ENCODE results near the gene THSD7B. TPM values are rescaled to one million over a fixed set of nuclear protein-coding genes. Genes with fewer than 3 reads are reported as not detected.

THSD7B gene, protein sequence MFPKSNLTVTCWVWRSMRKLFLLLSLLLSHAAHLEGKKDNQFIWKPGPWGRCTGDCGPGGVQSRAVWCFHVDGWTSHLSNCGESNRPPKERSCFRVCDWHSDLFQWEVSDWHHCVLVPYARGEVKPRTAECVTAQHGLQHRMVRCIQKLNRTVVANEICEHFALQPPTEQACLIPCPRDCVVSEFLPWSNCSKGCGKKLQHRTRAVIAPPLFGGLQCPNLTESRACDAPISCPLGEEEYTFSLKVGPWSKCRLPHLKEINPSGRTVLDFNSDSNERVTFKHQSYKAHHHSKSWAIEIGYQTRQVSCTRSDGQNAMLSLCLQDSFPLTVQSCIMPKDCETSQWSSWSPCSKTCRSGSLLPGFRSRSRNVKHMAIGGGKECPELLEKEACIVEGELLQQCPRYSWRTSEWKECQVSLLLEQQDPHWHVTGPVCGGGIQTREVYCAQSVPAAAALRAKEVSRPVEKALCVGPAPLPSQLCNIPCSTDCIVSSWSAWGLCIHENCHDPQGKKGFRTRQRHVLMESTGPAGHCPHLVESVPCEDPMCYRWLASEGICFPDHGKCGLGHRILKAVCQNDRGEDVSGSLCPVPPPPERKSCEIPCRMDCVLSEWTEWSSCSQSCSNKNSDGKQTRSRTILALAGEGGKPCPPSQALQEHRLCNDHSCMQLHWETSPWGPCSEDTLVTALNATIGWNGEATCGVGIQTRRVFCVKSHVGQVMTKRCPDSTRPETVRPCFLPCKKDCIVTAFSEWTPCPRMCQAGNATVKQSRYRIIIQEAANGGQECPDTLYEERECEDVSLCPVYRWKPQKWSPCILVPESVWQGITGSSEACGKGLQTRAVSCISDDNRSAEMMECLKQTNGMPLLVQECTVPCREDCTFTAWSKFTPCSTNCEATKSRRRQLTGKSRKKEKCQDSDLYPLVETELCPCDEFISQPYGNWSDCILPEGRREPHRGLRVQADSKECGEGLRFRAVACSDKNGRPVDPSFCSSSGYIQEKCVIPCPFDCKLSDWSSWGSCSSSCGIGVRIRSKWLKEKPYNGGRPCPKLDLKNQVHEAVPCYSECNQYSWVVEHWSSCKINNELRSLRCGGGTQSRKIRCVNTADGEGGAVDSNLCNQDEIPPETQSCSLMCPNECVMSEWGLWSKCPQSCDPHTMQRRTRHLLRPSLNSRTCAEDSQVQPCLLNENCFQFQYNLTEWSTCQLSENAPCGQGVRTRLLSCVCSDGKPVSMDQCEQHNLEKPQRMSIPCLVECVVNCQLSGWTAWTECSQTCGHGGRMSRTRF (N-terminal part only)
- total RNA-seq (2011; cell fraction: chromatin; rRNA removed; ENCODE audit: low replicate concordance), result not detected in 2 replicates
- total RNA-seq (2011; cell fraction: nucleolus; rRNA removed), result not detected in 2 replicates
- total RNA-seq (2011; cell fraction: nucleoplasm; rRNA removed), result not detected in 2 replicates
- not detected in 2 replicates for total RNA-seq (2014; rRNA removed)
- not detected in 2 replicates for total RNA-seq (2014; rRNA removed; fragmentation: Illumina TruSeq; extraction: Trizol)
- not detected in 2 replicates for total RNA-seq (2015; rRNA removed; fragmentation: Illumina TruSeq; extraction: Trizol)
- not detected in 2 replicates for total RNA-seq (2021)
- polyA plus RNA-seq (2011; rRNA removed), result not detected in 2 replicates
- polyA plus RNA-seq (2011; cell fraction: cytosol; rRNA removed), result not detected in 2 replicates
- not detected in 2 replicates for polyA plus RNA-seq (2011; cell fraction: nucleus; rRNA removed)
- not detected in 2 replicates for polyA plus RNA-seq (2012)
- polyA plus RNA-seq (2014; fragmentation: Illumina TruSeq; extraction: Trizol), result not detected in 2 replicates
- polyA plus RNA-seq (2014; fragmentation: Nextera tagmentation; extraction: Ambion mirVana), result not detected
- polyA plus RNA-seq (2014; rRNA removed), result not detected in 2 replicates
- polyA minus RNA-seq (2011; rRNA and poly(A)+ RNA removed), result not detected in 2 replicates
- not detected in 2 replicates for polyA minus RNA-seq (2011; cell fraction: cytosol; rRNA and poly(A)+ RNA removed)
- not detected in 2 replicates for polyA minus RNA-seq (2011; cell fraction: nucleus; rRNA and poly(A)+ RNA removed)
- percentile 1 among the genes with signal in this experiment for Bru-seq, nascent RNA
- percentile 0 among the genes with signal in this experiment for BruChase-seq, experiment 1, labeled RNA remaining after a 2-hour chase
- not detected for BruChase-seq, experiment 2, labeled RNA remaining after a 6-hour chase
- long read RNA-seq, experiment 1, result 0 reads
- long read RNA-seq, experiment 2, result 0 reads
- long read RNA-seq, experiment 3, result 0 reads

DNA sequence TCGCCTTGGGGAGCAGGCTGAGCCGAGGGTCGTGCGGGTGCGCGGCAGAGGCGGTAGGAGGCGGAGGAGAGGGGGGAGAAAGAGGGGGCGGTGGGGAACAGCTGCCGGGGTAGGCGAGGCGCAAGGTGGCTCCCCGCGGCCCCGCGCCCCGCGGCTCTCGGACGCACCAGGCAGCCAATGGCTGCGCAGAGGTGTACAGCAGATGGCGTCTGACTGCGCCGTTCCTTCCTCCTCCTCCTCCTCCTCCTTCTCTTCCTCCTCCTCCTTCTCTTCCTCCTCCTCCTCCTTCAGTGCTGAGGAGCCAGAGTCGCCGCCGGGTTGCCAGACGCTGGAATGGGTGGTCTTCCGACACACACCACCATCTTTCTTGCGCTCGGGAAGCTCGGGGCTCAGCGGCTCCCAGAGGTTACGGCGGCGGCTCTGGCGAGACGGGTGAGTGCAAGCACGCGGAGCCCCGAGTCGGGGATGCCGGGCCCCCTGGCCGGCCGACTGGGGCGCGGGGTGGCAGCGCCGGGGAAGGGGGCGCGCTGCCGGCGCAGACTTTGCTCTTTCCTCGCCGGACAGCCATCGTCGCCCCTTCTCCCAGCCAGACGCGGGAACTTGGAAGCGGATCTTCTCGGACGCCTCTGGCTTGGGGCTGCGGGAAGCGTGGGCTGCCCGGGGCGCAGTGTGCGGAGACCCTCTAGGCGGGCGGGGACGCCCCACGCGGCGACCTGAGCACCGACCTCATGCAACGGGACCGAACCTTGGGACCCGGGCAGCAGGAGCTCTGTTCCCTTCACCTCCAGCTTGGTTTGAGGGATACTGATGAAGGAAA is at the start of gene THSD7B:
TSS of gene THSD7B (plus strand) at position 290 of the 817 bp plus-strand sequence. CDS start 116,634 bp downstream, outside the sequence.
- Histone ChIP-seq H3K9me3 (replicated peaks; ENCODE audit: control insufficient read depth, insufficient read depth, low read depth, low read length) (no peaks in the 10 kb centered on the region), H3K4me1 (replicated peaks in 1 of 2; ENCODE audit: control insufficient read depth in 2 of 2, insufficient read depth in 2 of 2, low read length in 2 of 2) (no peaks in the 10 kb centered on the region), H3K9ac (ENCODE audit: insufficient read depth in 1 of 2, low read depth in 2 of 2, low read length in 2 of 2) (no peak within 1 kb of the TSS), H3K36me3 (ENCODE audit: control insufficient read depth, insufficient read depth, low read length) (no peaks in the 10 kb centered on the region), H4K20me1 (replicated peaks; ENCODE audit: control insufficient read depth, insufficient read depth, low read length) (no peaks in the 10 kb centered on the region), H3K27me3 (ENCODE audit: control insufficient read depth in 2 of 2, insufficient read depth in 2 of 2, low read length in 2 of 2) (peaks cover 0 to 4% of the 10 kb centered on the region in 2 experiments; a peak in 1 of 5 replicates), H3K4me2 (ENCODE audit: insufficient read depth, low read length) (no peak within 1 kb of the TSS), H3K79me2 (ENCODE audit: control insufficient read depth, insufficient read depth, low read length) (no peaks in the 10 kb centered on the region), H3K9me1 (ENCODE audit: control insufficient read depth, insufficient read depth, low read length) (no peaks in the 10 kb centered on the region), H3K27ac (ENCODE audit: extremely low read depth, low read depth, low read length) (no peak within 1 kb of the TSS), H2AFZ (ENCODE audit: low read depth, low read length) (no peak within 1 kb of the TSS), H3K4me3 (no peak within 1 kb of the TSS)
- ChIA-PET POLR2A (no interaction called here), CTCF (ENCODE audit: low intra/inter-chr PET ratio) (no interaction called here)
- TF ChIP-seq STAT5B (CRISPR knock-in tag; IDR thresholded peaks at IDR 0.05), result no peak
- TF ChIP-seq KLF6 (CRISPR knock-in tag; IDR thresholded peaks at IDR 0.05; ENCODE audit: borderline replicate concordance), result no peak
- TF ChIP-seq GABPB2 (CRISPR knock-in tag; conservative IDR thresholded peaks at IDR 0.05), result no peak
- TF ChIP-seq RAD51 (IDR thresholded peaks at IDR 0.05; ENCODE audit: borderline replicate concordance, low read depth), result no peak
- no peak for TF ChIP-seq PHF20 (IDR thresholded peaks at IDR 0.05; ENCODE audit: partially characterized antibody)
- TF ChIP-seq ZNF830 (CRISPR knock-in tag; IDR thresholded peaks at IDR 0.05), result no peak
- no peak for TF ChIP-seq NR4A1 (CRISPR knock-in tag; IDR thresholded peaks at IDR 0.05)
- TF ChIP-seq NR4A1 (tag; IDR thresholded peaks at IDR 0.05), result no peak
- TF ChIP-seq, protein P1, sequence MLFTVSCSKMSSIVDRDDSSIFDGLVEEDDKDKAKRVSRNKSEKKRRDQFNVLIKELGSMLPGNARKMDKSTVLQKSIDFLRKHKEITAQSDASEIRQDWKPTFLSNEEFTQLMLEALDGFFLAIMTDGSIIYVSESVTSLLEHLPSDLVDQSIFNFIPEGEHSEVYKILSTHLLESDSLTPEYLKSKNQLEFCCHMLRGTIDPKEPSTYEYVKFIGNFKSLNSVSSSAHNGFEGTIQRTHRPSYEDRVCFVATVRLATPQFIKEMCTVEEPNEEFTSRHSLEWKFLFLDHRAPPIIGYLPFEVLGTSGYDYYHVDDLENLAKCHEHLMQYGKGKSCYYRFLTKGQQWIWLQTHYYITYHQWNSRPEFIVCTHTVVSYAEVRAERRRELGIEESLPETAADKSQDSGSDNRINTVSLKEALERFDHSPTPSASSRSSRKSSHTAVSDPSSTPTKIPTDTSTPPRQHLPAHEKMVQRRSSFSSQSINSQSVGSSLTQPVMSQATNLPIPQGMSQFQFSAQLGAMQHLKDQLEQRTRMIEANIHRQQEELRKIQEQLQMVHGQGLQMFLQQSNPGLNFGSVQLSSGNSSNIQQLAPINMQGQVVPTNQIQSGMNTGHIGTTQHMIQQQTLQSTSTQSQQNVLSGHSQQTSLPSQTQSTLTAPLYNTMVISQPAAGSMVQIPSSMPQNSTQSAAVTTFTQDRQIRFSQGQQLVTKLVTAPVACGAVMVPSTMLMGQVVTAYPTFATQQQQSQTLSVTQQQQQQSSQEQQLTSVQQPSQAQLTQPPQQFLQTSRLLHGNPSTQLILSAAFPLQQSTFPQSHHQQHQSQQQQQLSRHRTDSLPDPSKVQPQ (CRISPR knock-in tag; IDR thresholded peaks at IDR 0.05; ENCODE audit: borderline replicate concordance), result no peak
- no peak for TF ChIP-seq YY1 (IDR thresholded peaks at IDR 0.05; ENCODE audit: borderline replicate concordance in 1 of 3, control insufficient read depth in 1 of 3, extremely low read depth in 1 of 3, insufficient read depth in 3 of 3, insufficient read length in 1 of 3, insufficient replicate concordance in 2 of 3, low read depth in 1 of 3, low read length in 2 of 3)
- ATAC-seq, result no peak
- FAIRE-seq, result no peak
- no TSS peak for BruUV-seq (replicated peaks)
- no peak for DNase-seq (ENCODE audit: extremely low read depth in 1 of 4, low spot score in 3 of 4)
- intact Hi-C loops (cut with micrococcal nuclease) (no loop called here), in situ Hi-C loops (cut with MboI) (no loop called here)
- WGBS (ENCODE audit: insufficient coverage, low coverage, missing lambda C conversion rate), result 8% methylated on average over 24 of the region's 77 CpGs

Measured in K562 (cell line).